ENCODE measurements around the gene HSD17B3.

GRCh38 chr9:96249746-96250145 is 52.2 kb downstream of the HSD17B3 start:
- TF ChIP-seq EP300 (IDR thresholded peaks at IDR 0.05) (no peak), POLR2A (IDR thresholded peaks at IDR 0.05) (no peak), POLR2AphosphoS5 (IDR thresholded peaks at IDR 0.05) (no peak)
- TF ChIP-seq, protein P1, sequence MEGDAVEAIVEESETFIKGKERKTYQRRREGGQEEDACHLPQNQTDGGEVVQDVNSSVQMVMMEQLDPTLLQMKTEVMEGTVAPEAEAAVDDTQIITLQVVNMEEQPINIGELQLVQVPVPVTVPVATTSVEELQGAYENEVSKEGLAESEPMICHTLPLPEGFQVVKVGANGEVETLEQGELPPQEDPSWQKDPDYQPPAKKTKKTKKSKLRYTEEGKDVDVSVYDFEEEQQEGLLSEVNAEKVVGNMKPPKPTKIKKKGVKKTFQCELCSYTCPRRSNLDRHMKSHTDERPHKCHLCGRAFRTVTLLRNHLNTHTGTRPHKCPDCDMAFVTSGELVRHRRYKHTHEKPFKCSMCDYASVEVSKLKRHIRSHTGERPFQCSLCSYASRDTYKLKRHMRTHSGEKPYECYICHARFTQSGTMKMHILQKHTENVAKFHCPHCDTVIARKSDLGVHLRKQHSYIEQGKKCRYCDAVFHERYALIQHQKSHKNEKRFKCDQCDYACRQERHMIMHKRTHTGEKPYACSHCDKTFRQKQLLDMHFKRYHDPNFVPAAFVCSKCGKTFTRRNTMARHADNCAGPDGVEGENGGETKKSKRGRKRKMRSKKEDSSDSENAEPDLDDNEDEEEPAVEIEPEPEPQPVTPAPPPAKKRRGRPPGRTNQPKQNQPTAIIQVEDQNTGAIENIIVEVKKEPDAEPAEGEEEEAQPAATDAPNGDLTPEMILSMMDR (IDR thresholded peaks at IDR 0.05), result no peak

Measured in suprapubic skin (tissue), 4 donors.